ENCODE measurements around the gene SEC24D.

DNA sequence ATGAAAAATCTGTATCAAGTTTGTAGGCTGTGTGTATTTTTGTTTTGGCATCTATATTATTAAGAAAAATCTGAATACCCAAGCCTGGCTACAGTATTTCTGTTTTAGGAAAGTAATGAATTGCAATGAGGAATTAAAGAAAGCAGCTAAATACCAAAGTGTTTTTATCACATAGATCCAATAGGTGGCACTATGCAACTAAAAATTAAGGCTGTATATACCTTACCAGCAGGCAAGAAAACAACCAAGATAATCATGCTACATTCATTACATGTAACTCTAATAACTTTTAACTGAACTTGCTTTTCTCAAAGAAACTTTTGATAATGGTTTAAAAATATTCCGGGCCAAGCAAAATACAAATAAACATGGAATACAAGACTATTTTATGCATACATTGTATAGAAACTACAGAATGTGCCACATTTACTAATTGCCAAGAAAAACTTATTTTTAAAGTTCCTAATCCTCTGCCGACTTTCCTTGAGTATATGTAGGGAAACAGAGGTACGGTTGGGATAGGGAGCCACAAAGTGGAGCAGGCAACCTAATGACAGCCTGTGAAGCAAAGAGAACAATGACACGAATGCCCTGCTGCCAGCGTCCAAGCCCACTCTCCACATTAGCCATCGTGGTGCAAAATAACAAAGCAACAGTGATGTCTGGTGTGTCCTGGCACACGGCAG is 63.7 kb downstream of the SEC24D start:
- TF ChIP-seq TAF1 (IDR thresholded peaks at IDR 0.05; ENCODE audit: borderline replicate concordance, low read depth, low read length), result no peak
- TF ChIP-seq POLR2A (IDR thresholded peaks at IDR 0.05; ENCODE audit: low read depth, low read length), result no peak

Measured in GM12892 (cell line).